Right lobe of liver (tissue), 4 donors: ENCODE measurements around the gene KATNBL1.

Source experiments
- CTCF ChIP-seq, 4 donors: fragments of 200-600 bp in 3 of 4; fragments of 450-650 bp in 1 of 4; IDR thresholded peaks; one replicate each; pipeline versions ENCODE4 v1.5.1 to v1.8.0; 2016 to 2022; ENCODE audit warnings: antibody characterized with exemption in 4 of 4, mild to moderate bottlenecking in 2 of 4
- POLR2A ChIP-seq: fragments of 450-650 bp; IDR thresholded peaks from one replicate; pipeline ENCODE4 v1.6.1; 2017; ENCODE audit warnings: antibody characterized with exemption, mild to moderate bottlenecking
- donor health status: DM: no; HTN: no; CAD: no.
- donor health status: DM: no; HTN: no; CAD: no.
- donor health status: DM: no; HTN: yes; CAD: no.

GRCh38 chr15:34119291-34119690, 90.6 kb downstream of the KATNBL1 start:
- TF ChIP-seq CTCF (IDR thresholded peaks at IDR 0.05) = no peak
- no peak for TF ChIP-seq POLR2A
